Activated CD8-positive, alpha-beta memory T cell treated with anti-CD3 and anti-CD28 coated beads for 24 hours (primary cell): ENCODE measurements around the gene SCYL2.
"Not testable (repeated sequence)": the region's sequence is repeated elsewhere in the genome, so short reads cannot be mapped to it uniquely, and the experiment has no call there.

Source experiments
- DNase-seq: peaks from one replicate; pipeline ENCODE4 v3.0.0-alpha.2; 2020

Gene SCYL2

DNA sequence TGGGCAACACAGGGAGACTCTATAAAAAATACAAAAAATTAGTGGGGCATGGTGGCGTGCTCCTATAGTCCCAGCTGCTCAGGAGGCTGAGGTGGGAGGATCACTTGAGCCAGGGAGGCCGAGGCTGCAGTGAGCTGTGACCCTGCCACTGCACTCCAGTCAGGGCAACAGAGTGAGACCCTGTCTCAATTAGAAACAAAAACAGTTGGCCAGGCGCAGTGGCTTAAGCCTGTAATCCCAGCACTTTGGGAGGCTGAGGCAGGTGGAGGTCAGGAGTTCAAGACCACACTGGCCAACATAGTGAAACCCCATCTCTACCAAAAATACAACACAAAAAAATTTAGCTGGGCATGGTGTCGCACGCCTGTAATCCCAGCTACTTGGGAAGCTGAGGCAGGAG, 1.9 kb upstream of the SCYL2 start:
- not testable (repeated sequence) for DNase-seq

GRCh38 chr12:100265732-100266584, 1.0 kb upstream of the SCYL2 start:
- no peak for DNase-seq

GRCh38 chr12:100266585-100266834, 467 bp upstream of the SCYL2 start:
- DNase-seq, result no peak

DNA sequence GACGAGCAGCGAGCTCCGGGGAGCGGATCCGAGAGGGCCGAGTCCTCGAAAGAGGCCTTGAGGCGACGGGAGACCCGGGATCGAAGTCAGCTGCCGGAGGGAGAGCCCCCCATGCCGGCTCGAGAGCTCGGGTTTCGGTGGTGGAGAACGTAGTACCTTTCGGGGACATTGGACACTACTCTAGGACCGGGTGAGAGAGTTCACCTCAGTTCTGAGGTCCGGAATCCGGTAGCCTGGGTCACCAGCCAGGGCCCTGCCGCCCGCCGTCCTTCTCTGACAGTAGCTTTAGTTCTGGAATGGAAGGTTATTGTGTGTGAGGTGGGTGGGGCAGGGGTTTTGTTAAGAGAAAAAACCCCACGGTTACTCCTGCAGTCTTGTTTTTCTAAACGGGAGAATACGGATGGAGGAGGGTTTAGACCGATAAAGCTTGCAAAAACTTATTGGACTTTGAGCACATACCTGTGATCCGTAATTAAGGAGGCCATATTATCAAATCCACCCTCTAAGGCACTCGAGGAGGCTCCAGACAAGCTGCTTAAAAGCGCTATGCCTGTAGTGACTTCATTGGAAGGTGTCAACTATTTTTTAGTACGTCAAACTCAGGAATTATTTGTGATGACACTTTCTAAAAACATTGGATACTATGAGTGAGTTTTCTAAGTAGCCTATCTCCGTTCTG, 765 bp downstream of the SCYL2 start:
- no peak for DNase-seq

GRCh38 chr12:100268835-100269564, 2.0 kb downstream of the SCYL2 start:
- no peak for DNase-seq

DNA sequence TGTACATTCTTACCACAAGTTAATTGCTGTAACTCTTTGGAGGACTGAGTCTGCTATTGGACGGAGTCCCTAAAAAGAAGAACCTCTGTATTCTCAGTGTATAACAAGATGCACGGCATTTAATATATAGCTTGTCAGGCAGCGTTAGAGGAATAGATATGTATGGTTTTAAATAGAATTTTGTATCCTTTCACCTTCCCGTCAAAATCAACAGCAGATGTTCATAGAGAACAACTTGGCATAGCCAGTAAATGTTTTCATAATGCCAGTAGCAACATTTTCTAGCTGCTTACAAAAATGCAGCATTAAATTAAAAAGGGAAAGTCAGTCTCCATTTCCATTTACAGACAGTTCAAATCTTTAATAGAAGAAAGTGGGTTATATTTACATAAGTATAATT, 6.8 kb downstream of the SCYL2 start:
- no peak for DNase-seq

GRCh38 chr12:100274291-100274690, 7.3 kb downstream of the SCYL2 start:
- no peak for DNase-seq

GRCh38 chr12:100279159-100279558, 12.2 kb downstream of the SCYL2 start:
- DNase-seq, result no peak

GRCh38 chr12:100279607-100280244, 12.7 kb downstream of the SCYL2 start:
- DNase-seq, result no peak

DNA sequence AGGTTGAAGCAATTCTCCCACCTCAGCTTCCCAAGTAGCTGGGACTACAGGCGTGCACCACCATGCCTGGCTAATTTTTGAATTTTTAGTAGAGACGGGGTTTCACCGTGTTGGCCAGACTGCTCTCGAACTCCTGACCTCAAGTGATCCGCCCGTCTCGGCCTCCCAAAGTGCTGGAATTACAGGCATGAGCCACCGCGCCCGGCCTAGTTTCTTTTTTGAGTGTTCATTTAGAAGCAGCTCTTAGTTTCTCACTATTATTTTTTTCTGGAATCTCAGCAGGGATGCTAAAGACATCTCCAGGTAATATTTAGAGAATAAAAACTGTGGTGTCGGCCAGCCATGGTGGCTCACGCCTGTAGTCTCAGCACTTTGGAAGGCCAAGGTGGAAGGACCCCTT, 17.6 kb downstream of the SCYL2 start:
- not testable (repeated sequence) for DNase-seq

DNA sequence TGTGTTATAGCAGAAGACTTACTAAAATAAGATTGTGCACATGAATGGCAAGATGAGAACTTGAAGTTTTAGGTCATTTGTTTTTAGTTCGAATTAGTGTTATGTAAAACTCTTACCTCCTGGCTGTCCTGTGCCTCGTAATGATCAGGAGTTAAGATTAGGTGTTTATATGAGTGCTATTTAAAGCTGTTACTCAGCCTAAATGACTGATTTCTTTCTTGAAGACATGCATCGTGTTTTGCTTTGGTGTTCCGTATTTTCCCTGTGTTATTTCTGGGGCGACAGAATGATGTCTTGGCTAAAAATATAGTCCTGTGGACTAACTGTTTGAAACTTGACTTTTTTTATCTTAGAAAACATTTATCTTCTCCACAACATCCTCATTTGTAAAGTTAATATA, 22.1 kb downstream of the SCYL2 start:
- DNase-seq, result no peak

GRCh38 chr12:100290016-100290415, 23.0 kb downstream of the SCYL2 start:
- DNase-seq, result no peak

DNA sequence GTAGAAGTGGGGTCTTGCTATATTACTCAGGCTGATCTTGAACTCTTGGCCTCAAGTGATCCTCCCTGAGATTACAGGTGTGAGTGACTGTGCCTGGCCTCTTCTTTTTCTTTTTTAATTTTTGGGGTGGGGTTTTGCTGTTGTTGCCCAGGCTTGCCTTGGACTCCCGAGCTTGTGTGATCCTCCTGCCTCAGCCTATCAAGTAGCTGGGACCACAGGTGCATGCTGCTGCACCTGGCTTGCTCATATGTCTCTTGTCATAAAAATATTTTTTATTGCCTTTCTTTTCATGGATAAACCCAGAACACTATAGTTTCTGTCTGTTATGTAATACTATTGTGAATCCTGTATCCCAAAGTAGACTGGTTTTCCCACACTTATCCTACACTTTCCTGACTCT, 26.0 kb downstream of the SCYL2 start:
- no peak for DNase-seq

GRCh38 chr12:100294366-100294765, 27.4 kb downstream of the SCYL2 start:
- not testable (repeated sequence) for DNase-seq

- no peak for DNase-seq
Observed at GRCh38 chr12:100295764-100296555, 29.0 kb downstream of the SCYL2 start.

- DNase-seq, result no peak
Observed at GRCh38 chr12:100302081-100302480, 35.1 kb downstream of the SCYL2 start.

- DNase-seq, result no peak
Observed at GRCh38 chr12:100303831-100304230, 36.9 kb downstream of the SCYL2 start.

DNA sequence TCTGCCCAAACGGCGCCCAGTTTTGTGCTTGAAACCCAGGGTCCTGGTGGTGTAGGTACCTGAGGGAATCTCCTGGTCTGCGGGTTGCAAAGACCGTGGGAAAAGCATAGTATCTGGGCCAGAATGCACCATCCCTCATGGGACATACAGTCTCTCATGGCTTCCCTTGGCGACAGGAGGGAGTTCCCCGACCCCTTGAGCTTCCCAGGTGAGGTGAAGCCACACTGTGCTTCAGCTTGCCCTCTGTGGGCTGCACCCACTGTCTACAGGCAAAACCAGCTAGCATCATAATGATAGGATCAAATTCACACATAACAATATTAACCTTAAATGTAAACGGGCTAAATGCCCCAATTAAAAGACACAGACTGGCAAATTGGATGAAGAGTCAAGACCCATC, 37.4 kb downstream of the SCYL2 start:
- DNase-seq, result not testable (repeated sequence)

- DNase-seq, result not testable (repeated sequence)
Observed at GRCh38 chr12:100308138-100308537, 41.2 kb downstream of the SCYL2 start.

GRCh38 chr12:100311317-100311716, 44.3 kb downstream of the SCYL2 start:
- DNase-seq, result no peak

DNA sequence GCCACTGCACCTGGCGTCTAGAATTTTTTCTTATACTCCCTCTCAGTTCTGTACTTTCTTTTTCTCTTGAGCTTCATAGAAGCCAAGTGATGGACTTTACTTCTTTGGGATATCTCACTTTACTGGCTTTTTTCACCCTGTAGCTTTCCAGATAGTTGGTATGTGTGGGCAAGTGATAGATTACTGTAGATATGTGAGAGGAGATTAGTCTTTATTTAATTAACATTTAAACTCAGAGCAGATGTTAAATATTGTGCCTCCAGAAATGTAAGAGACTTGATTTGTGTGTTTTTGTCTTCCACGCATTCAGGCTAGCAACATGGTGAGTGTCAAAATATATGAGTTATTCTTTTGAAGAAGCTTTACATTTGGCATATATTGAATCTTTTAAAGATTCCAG, 50.4 kb downstream of the SCYL2 start:
- no peak for DNase-seq

GRCh38 chr12:100324498-100324897, 57.5 kb downstream of the SCYL2 start:
- no peak for DNase-seq

DNA sequence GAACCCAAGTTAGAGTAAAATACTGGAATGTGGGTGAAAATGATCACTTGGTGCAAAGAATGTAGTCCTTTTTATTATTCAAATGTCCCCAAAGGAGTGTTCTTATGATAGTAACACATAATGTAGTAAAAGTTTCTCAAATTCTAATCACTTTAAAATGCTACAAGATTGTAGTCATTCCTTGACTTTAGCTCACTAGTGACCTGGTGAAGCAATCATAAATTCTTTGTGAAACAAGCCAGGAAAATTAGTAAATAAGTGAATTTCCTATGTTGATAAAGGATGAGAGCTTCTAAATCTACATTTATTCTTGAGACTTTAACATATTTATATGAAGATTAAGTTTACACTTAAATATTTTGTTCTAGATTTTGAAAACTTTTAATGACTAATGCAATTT, 59.2 kb downstream of the SCYL2 start:
- DNase-seq, result no peak
